GM10266 (cell line): ENCODE results near the gene LPO.

Experiments
- DNase-seq: peaks from one replicate; pipeline ENCODE4 v3.0.0; 2012; ENCODE audit errors: extremely low spot score
- TF ChIP-seq, protein P1 (sequence below): IDR thresholded peaks from 2 replicates; pipeline ENCODE4 v1.5.1; 2012; ENCODE audit warnings: mild to moderate bottlenecking, low read depth; ENCODE audit not compliant: control insufficient read depth, insufficient read depth; ENCODE audit errors: missing control alignments

The LPO gene

DNA sequence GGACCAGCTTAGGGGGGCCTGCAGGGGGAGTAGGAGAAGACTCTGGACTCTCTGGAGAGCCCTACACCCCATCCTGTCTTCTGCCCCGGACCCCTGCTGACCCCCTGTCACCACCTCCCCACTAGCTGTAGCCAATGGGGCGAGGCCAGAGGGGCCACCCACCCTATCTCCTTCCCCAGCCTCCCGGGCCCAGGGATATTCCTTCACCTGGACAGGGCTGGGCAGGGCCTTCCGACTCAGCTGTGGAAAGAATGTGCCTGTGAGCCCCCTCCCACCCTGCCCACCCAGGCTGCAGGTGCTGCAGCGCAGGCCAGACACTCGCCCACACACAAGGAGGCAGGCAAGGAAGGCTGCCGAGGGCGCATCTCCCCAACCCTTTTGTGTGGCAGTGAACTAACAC lies 67.2 kb downstream of the LPO start:
- TF ChIP-seq, protein P1, sequence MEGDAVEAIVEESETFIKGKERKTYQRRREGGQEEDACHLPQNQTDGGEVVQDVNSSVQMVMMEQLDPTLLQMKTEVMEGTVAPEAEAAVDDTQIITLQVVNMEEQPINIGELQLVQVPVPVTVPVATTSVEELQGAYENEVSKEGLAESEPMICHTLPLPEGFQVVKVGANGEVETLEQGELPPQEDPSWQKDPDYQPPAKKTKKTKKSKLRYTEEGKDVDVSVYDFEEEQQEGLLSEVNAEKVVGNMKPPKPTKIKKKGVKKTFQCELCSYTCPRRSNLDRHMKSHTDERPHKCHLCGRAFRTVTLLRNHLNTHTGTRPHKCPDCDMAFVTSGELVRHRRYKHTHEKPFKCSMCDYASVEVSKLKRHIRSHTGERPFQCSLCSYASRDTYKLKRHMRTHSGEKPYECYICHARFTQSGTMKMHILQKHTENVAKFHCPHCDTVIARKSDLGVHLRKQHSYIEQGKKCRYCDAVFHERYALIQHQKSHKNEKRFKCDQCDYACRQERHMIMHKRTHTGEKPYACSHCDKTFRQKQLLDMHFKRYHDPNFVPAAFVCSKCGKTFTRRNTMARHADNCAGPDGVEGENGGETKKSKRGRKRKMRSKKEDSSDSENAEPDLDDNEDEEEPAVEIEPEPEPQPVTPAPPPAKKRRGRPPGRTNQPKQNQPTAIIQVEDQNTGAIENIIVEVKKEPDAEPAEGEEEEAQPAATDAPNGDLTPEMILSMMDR, result no peak
- no peak for DNase-seq

DNA sequence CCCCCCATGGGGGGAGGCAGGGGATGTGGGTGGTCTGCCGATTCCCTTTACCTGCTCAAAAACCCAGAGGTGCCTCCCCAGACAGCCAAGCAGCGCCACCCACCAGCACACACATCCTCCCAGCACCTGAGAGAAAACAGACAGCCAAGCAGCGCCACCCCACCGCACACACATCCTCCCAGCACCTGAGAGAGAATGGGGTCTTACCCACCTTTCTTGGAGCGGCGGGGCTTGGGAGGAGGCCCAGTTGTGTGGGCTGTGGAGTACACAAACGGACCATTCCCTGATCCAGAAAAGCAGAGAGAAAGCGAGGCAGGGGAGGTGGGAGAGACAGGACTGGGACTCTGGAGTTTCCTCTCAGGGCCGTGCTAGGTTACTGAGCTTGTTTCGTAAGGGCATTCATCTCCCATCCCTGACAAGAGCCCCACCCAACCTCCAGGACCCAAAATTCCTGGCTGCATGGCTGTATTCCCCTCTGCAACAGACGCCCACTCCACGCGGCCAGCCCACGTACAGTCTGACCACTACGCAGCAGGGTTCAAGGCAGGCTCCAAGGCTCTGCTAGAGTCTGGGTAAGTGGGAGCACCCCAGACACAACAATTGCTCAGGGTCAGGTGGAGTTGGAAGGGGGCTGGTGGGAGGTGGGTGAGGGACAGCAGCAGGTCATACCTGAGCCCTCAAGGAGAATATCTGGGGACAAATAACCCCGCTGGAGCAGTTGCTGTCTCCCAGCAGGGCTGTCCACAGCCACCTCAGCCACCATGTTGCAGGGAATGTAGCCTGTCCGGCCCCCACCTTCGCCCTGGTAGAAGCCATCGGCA lies 68.0 kb downstream of the LPO start:
- TF ChIP-seq, protein P1, result no peak
- no peak for DNase-seq

DNA sequence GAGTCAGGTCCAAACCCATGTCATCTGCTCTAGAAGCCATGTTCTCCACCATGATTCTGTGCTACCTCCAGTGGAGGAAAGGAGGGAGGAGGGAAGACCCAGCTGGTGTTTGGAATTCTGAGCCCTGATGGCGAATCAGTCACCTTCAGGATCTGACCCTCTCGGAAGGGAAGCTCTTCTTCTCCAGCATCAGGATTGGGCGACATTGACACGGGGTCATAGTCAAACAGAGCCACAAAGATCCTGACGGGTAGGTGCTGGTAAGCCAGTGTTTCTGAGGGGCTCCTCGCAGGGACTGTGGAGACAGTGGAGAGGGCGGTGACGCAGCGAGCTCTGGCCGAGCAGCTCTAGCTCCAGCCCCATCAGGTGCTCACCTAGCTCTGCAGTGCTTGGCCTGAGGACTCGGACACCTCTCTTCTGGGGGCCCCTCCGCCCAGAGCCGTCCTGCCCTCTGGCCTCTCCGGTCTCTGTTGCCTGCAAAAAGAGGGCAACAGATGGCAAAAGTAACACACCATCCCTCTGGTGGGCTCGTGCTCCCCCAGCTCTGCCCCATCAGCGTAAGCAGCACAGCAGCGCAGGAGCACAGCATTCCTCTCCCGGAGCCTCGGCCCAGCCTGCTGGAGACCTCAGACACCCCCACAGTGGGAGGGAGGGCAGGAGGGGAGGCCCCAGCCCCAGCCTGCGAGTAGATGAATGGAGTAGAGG lies 69.2 kb downstream of the LPO start:
- TF ChIP-seq, protein P1, result no peak
- no peak for DNase-seq

DNA sequence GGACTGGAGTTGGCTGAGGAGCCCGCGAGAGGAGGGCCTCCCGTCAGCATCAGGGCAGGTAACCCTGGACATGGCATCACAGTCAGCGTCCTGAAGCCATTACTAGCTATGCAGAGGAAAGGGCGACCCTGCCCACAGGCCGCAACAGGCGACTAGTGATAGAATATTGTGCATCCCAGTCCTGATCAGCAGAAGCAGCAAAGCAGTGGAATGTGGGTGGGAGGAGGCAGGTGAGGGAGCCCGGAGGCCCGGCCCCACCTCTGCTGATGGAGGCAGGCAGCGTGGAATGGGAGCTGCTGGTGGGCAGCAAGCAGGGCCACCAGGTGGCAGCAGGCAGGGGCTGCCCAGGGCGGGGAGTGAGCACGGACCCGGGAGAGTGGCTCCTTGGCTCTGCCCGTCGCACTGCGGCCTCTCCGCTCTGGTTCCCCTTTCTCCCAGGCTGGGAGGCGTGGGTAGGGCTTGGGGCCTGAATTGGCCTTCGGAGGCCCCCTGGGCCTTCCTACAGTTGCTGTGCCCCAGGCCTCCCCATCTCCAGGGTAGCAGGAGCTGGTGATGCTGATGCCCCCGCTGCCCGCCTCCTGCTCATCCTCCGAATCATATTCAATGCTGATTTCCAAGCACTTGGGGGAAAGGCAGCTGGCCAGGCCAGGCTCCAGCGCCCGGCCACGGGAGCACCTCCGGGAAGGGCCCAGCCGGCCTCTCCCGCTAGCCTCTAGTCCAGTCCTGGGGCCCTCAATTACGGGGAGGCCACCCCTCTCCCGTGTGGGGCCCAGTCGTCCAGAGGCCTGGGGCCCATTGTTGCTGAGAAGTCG lies 70.0 kb downstream of the LPO start:
- TF ChIP-seq, protein P1, result peak; percentile 20
- DNase-seq, result no peak

DNA sequence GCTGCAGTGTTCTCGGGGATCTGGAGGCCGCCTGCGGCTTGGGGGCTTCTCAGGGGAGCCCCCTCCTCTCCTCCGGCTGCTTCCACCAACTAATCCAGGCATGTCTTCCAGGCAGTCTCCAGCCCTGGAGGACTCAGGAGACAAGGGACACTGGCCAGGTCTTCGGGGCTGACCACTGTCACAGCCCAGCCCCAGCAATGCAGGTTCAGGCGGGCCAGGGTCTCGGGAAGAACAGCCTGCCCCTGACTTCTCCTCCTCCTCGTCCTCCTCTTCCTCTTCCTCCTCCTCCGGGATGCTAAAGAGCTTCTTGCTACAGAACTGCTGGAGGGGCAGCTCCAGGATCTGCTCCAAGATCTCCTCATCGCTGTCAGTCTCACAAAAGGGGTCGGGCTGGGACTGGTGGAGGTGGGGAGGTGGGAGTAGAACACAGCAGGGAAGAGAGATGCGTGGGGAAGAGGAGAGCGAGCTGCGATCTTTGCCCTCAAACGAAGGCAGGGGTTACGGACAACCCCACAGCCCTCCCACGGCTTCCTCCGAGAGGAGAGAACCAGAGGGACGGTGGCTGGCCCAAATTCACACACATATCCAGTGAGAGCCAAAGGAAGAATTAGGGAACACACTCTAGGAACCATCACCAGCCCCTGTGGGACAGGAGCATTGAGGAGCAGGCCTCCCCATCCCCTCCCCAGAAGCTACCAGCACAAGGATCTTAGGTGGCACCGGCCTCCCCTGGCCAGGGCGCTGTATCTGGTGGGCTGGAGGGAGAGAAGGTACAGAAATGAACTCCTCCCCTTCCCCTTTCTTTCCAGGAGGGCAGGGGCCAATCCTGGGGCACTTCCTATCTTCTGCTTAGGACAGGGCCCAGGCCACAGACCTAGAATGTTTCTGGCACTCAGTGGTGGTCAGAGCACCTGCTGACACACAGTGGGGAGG lies 70.9 kb downstream of the LPO start:
- TF ChIP-seq, protein P1, result no peak

DNA sequence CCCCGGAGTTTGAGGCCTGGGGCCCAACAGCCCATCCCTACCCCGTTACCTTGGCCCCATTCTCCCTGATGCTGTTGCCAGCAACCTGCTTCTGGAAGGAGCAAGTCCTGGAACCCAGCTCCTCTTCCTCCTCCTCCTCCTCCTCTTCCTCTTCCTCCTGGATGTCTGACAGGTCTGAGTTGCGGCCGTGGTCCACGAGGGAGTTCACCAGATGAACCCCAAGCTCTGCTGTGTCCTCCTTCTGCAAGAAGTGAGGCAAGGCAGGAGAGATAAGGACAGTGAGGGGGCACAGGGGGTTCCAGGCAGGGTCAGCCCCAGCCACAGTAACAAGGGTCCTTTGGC lies 71.5 kb downstream of the LPO start:
- no peak for DNase-seq
- TF ChIP-seq, protein P1, result no peak

More for the DNA sequence above, 70.9 kb downstream of the LPO start:
- no peak for DNase-seq
